ENCODE results near the gene AP5S1. TPM values are rescaled to one million over a fixed set of nuclear protein-coding genes. Genes with fewer than 3 reads are reported as not detected.
"Not testable (repeated sequence)": the region's sequence is repeated elsewhere in the genome, so short reads cannot be mapped to it uniquely, and the experiment has no call there.

AP5S1 gene
- total RNA-seq, 4 donors from 2014 or later = 9.4 to 20.7 (median 14.9) TPM

DNA sequence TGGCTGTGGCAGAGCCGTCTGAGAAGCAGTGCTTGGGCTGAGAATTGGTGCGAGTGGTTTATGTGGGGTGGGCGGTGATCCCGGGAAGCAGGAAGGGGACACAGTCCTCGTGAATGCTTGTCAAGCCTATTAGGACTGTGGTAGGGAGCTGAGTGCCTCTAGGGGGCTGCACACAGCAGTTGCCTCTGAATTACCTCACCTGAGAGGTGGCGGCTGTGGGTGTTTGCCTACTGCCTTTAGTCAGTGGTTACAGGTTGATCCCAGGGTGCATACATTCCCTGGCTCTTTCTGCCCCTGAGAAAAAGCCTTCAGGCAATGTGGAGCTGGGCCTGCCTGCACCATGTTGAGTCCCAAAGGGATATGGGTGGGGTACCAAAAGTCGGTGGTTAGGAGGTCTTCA, 5.2 kb downstream of the AP5S1 start:
- 68 to 79% methylated on average over 7 of the region's 7 CpGs for WGBS, 2 donors
- no peak for TF ChIP-seq CTCF (IDR thresholded peaks at IDR 0.05)
- TF ChIP-seq POLR2A (IDR thresholded peaks at IDR 0.05) = no peak
- TF ChIP-seq EP300 (IDR thresholded peaks at IDR 0.05) = no peak
- peaks cover 0 to 61% (median 13%) of the 10 kb centered on the region in 3 donors for H3K36me3 ChIP-seq

GRCh38 chr20:3826420-3826819, 6.1 kb downstream of the AP5S1 start:
- Histone ChIP-seq H3K36me3 (peaks cover 0 to 61% (median 13%) of the 10 kb centered on the region in 3 donors), H3K4me3 (no peak overlapping the region)
- 71 to 74% methylated on average over 4 of the region's 4 CpGs for WGBS, 2 donors

More for the DNA sequence above, 5.2 kb downstream of the AP5S1 start:
- Histone ChIP-seq H3K27me3 (no peaks in the 10 kb centered on the region), H3K4me1 (peaks cover 0 to 8% (median 6%) of the 10 kb centered on the region in 4 donors), H3K9me3 (no peaks in the 10 kb centered on the region), H3K27ac (no peak overlapping the region), H3K4me3 (no peak overlapping the region)
- no peak for DNase-seq (ENCODE audit: low spot score in 2 of 2)

DNA sequence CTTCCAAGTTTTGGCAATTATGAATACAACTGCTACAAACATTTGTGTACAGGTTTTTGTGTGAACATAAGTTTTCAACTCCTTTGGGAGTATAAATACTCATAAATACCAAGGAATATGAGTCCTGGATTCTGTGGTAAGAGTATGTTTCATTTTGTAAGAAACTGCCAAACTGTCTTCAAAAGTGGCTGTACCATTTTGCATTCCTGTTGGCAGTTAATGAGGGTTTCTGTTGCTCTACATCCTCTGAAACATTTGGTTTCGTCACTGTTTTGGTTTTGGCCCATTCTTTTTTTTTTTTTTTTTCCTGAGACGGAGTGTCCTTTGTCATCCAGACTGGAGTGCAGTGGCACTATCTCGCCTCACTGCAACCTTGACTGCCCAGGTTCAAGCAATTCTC, 8.5 kb downstream of the AP5S1 start:
- DNase-seq (ENCODE audit: low spot score in 2 of 2) = no peak
- H3K27me3 ChIP-seq = no peaks in the 10 kb centered on the region
- H3K9me3 ChIP-seq = no peaks in the 10 kb centered on the region
- no peak overlapping the region for H3K27ac ChIP-seq
- no peaks in the 10 kb centered on the region for H3K4me1 ChIP-seq
- no peak for TF ChIP-seq EP300 (IDR thresholded peaks at IDR 0.05)
- no peak for TF ChIP-seq POLR2A (IDR thresholded peaks at IDR 0.05)
- WGBS, 2 donors = 95 to 98% methylated on average over 3 of the region's 3 CpGs
- H3K36me3 ChIP-seq = peaks cover 0 to 47% (median 9%) of the 10 kb centered on the region in 3 donors
- no peak overlapping the region for H3K4me3 ChIP-seq

More at GRCh38 chr20:3826420-3826819, 6.1 kb downstream of the AP5S1 start:
- TF ChIP-seq POLR2A (IDR thresholded peaks at IDR 0.05) (no peak), EP300 (IDR thresholded peaks at IDR 0.05) (no peak), CTCF (IDR thresholded peaks at IDR 0.05) (no peak)
- DNase-seq (ENCODE audit: low spot score in 2 of 2) = no peak
- Histone ChIP-seq H3K9me3 (no peaks in the 10 kb centered on the region), H3K27ac (no peak overlapping the region), H3K4me1 (peaks cover 0 to 3% (median 2%) of the 10 kb centered on the region in 4 donors), H3K27me3 (no peaks in the 10 kb centered on the region)

GRCh38 chr20:3829891-3830290, 9.5 kb downstream of the AP5S1 start:
- not testable (repeated sequence) for DNase-seq (ENCODE audit: low spot score in 2 of 2); H3K9me3 ChIP-seq; H3K27me3 ChIP-seq; H3K4me1 ChIP-seq; H3K4me3 ChIP-seq; H3K27ac ChIP-seq
- WGBS, 2 donors = 92 to 93% methylated on average over 5 of the region's 5 CpGs
- H3K36me3 ChIP-seq = peaks cover 0 to 36% (median 0%) of the 10 kb centered on the region in 3 donors

- WGBS, 2 donors = 95 to 96% methylated on average over 4 of the region's 4 CpGs
- H3K4me1 ChIP-seq = no peaks in the 10 kb centered on the region
- DNase-seq (ENCODE audit: low spot score in 2 of 2) = no peak
- H3K4me3 ChIP-seq = no peak overlapping the region
- no peaks in the 10 kb centered on the region for H3K27me3 ChIP-seq
- H3K9me3 ChIP-seq = no peaks in the 10 kb centered on the region
- H3K36me3 ChIP-seq = no peaks in the 10 kb centered on the region
- no peak overlapping the region for H3K27ac ChIP-seq
- TF ChIP-seq CTCF (IDR thresholded peaks at IDR 0.05) (no peak), POLR2A (IDR thresholded peaks at IDR 0.05) (no peak), EP300 (IDR thresholded peaks at IDR 0.05) (no peak)
Measured at GRCh38 chr20:3836132-3836531, 15.8 kb downstream of the AP5S1 start.

DNA sequence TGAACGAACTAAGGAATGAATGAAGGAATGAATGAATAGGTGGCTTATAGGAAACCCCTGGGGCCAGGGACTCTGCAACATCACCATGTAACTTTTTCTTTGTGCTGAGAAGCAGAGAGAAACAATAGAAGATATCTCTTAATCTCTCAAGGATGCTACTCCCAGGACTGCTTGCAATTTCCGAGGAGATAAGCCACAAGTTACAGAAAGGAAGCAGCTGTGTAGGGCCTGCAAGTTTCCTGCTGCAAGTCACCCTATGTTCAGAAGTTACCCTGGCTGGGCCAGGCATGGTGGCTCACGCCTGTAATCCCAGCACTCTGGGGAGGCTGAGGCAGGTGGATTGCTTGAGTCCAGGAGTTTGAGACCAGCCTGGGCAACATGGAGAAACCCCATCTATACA, 19.0 kb downstream of the AP5S1 start:
- no peak overlapping the region for H3K4me3 ChIP-seq
- H3K27me3 ChIP-seq = no peaks in the 10 kb centered on the region
- H3K27ac ChIP-seq = no peak overlapping the region
- TF ChIP-seq POLR2A (IDR thresholded peaks at IDR 0.05) (no peak), EP300 (IDR thresholded peaks at IDR 0.05) (no peak), CTCF (IDR thresholded peaks at IDR 0.05) (no peak)
- no peak for DNase-seq (ENCODE audit: low spot score in 2 of 2)
- no peaks in the 10 kb centered on the region for H3K4me1 ChIP-seq
- WGBS, 2 donors = 78 to 87% methylated on average over 3 of the region's 3 CpGs
- no peaks in the 10 kb centered on the region for H3K36me3 ChIP-seq
- H3K9me3 ChIP-seq = no peaks in the 10 kb centered on the region

DNA sequence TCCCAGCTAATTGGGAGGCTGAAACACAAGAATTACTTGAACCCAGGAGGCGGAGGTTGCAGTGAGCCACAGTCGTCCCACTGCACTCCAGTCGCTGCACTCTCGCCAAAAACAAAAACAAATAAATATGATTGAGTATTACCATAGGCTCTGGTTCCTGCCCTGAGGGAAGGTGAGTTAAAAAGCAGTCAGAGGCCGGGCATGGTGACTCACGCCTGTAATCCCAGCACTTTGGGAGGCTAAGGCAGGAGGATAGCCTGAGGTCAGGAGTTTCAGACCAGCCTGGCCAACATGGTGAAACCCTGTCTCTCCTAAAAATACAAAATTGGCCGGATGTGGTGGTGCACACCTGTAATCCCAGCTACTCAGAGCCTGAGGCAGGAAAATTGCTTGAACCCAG, 19.9 kb downstream of the AP5S1 start:
- 90 to 92% methylated on average over 7 of the region's 7 CpGs for WGBS, 2 donors
- not testable (repeated sequence) for H3K4me1 ChIP-seq; DNase-seq (ENCODE audit: low spot score in 2 of 2); H3K9me3 ChIP-seq; H3K4me3 ChIP-seq; H3K27me3 ChIP-seq; H3K27ac ChIP-seq; H3K36me3 ChIP-seq
